Measurements from ENCODE around the gene SNAPC4.

The SNAPC4 gene

DNA sequence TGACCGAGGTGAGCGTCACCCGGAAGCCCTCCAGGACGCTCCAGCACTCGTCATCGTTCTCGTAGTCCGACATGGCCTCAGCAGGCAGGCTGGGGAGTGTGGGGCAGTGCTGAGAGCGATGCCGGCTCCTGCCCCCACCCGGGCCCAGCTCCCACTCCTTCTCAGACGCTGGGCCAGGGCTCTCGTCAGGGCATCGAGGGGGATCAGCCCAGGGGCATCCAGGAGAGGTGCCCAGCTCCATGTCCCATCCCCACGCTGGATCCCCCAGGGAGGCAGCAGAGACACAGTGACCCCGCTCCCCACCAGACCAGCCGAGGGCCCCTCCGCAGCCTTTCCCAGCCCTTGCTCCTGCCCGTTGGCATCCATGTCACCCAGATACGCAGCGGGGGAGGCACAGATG, 28.0 kb downstream of the SNAPC4 start:
- no peak for DNase-seq

DNA sequence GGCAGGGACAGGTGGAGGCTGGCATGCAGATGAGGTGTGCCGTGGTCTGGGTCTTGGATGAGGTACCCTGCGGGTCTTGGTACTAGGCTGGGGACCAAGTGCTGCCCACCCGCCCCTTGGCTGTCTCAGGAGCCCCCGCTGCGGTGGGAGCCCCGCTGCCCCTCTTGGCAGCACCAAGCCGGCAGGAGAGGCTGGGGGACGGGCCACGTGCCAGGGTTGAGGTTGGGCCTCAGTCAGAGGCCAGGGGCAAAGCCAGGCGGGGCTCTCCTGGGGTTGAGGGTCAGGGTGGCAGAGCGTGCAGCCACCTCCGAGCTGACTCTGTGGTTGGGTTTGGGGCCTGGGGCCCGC, 28.5 kb downstream of the SNAPC4 start:
- no peak for DNase-seq

- DNase-seq: no peak
These were observed 29.1 kb downstream of the SNAPC4 start for GRCh38 chr9:136370687-136371532.

DNA sequence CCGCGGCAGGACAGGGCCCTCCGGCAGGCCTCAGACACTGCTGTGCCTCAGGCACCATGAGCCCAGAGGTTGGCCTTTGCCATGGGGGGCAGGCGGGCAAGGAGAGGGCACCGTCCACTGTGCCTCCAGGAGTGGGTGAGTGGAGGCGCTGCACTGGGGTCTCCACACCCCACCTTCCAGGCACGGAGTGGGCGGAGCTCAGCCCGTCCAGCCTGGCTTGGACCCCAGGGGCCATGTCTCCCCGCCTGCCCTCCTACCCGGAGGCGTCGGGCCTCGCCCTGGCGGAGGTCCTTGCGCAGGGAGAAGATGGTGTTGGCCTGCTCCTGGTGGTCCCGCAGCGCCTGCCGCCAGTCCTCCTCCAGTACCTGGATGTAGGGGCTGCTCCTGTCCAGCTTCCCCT, 29.9 kb downstream of the SNAPC4 start:
- no peak for DNase-seq

DNA sequence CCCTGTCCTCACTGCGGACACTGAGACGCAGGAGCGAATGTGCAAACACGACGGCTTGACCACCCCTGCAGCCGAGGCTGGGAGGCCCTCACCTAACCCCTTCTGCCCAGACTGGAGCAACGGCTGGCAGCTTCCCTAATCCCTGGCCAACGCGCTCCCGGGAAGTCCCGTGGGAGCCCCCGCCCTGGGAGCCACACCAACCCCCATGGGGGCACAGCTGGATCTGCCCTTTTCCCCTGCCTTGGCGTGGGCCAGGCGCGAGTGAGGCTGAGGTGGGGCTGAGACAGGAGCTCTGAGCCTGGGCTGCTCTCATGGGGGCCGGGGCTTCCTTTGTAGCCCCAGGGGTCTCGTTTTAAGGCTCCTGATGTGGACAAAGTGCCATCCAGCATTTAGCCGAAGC, 31.8 kb downstream of the SNAPC4 start:
- no peak for DNase-seq

DNA sequence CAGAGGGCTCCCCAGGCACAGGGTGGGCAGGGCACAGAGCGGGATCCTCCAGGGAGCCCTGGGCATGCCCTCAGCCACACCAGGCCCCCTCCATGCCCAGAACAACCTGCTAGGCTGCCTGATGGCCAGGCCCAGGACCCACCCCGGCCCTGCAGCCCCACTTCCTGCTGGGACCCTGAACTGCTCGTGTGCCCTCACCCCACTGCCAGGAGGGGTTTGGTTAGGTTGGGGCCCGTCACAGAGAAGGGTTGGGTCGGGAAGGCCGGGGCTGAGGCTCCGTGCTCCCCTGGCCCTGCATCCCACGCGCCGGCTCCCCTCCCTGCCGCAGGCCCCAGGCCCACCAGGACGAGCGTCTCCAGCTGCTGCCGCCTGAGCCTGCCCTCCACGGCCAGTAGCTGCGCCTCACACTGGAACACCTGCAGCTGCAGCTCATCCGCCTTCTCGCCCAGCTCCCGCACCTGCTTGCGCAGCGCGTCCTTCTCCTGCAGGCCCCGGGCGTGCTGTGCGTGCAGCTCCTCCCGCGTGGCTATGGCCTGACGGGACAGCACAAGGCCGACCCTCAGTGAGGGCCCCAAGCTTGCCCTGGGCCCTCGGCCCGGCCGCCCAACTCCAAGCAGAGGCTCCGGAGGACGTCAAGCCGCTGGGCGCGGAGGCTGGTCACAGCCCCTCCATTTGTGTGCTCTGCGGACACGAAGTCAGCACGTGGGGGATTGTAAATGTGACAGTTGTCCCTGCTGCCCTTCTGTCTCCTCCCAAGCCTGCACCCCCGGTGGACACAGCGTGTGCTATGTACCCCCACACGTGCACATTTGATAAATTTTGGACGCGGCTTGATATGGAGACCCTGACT, 32.4 kb downstream of the SNAPC4 start:
- no peak for DNase-seq

GRCh38 chr9:136366826-136367225, 33.1 kb downstream of the SNAPC4 start:
- no peak for DNase-seq

GRCh38 chr9:136365775-136366222, 34.2 kb downstream of the SNAPC4 start:
- no peak for DNase-seq

DNA sequence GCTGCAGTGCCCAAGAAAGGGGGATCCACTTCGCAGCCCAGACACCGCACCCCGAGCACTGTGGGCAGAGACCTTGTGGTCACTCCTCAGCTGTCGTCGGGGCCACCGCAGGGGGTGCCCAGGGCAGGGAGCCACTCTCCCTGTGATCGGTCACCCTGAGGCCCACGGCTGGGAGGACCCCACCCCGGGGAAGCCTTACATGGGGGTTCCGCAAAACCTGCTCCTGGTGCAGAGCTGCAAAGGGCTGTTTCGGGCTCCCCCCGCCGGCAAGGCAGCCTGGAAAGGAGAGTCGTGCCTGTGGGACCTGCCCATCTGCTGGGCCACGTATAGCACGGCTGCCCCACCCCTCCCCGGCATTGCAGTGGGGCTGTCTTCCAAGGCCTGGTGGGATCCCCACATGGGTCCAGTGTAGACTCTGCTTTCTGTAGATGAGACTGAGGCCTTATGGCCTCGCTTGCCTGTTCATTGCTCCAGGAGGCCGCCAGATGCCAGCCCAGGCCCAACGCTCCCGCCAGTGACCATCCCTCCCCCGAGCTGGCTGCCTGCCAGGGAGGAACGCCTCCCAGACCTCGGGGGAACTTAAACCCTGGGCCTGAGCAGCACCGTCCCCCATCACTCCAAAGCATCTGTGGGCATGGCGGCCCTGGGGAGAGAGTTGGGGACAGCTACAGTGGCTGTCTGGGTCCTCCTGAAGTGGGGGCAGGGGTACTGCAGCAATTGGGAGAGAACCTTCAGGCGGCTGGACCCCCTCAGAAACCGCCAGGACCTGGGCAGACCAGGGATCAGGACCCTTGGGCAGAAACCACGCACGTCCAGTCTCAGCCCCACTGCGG, 34.8 kb downstream of the SNAPC4 start:
- DNase-seq: no peak

DNA sequence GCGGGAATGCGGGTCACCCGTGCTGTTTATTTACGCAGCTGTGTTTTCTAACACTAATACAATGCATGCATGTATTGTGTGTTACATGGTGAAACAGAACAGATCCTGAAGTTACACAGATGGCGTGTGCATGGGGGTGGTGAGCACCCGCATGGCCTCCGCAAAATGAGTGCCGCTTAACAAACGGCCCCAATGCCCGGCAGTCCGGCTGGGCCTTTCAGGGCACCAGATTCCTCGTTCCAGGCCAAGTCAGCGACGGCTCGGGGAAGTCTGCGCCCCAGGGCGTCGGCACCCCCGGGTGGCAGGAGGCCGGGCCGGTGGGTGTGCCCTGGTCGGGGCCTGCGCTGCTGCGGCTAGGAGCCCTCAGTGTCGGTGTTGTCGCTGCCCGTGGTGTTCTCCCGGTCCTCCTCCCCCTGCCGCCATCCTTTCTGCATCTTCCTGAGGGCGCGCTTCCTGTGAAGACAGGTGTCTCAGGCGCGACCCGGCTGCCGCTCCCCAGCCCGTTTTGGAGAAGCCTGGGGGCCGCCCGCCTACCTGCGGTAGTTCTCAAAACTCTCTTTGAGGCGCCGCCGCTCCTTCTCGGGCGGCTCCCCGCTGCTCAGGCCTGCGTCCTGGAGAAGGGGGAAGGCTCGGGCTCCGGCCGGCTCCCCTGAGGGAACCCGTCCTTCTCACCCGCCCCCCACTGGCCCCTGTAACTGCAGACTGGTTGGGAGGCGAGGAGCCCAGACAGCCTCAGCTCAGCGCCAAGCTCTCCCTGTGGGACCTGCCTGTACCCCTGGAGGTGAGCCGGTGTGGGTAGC, 35.8 kb downstream of the SNAPC4 start:
- DNase-seq: no peak

DNA sequence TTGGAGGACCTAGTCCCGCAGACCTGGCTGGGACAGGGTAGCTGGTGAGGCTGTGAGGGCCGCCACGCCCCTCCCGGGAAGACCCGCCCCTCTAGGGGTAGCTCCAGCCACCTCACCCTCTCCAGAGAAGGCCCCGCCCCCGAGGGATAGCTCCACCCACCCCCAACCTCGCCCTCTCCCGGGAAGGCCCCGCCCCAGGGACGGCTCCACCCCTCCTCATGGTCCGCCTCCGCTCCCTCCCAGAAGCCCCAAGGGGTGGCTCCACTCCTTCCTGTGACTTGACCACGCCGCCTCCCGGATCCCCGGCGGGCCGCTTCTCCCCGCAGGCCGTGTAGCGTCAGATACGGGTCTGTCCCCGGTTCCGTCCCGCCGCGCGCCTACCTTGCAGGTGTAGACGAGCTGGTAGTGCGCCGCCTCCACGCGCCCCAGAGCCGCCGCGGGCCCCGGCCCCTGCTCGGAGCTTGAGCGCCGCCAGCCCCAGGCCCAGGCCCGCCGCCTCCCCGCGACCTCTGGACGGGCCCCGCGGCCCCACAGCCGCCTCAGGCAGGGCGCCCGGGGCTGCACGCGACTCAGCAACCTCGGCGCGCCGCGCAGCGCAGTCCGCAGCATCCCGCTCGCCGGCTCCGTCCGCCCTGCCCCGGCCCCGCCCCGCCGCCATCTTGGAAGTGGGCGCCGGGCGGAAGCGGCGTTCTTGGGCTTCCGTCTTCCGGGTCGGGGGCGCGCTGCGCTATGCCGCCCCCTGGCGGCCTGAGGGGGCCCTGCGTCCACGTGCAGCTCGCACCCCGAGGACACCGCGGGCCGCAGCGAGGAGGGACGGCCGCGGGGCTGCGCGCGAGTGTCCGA, 36.6 kb downstream of the SNAPC4 start, which contains the start of gene DNLZ:
TSS of gene DNLZ (minus strand) at position 639 of the 843 bp plus-strand sequence. CDS start at position 609, 30 bp downstream.
- DNase-seq: peak; percentile 78

- DNase-seq: no peak
These were observed 37.6 kb downstream of the SNAPC4 start for GRCh38 chr9:136362450-136362784.

GRCh38 chr9:136361754-136362449, 38.1 kb downstream of the SNAPC4 start:
- no peak for DNase-seq

DNA sequence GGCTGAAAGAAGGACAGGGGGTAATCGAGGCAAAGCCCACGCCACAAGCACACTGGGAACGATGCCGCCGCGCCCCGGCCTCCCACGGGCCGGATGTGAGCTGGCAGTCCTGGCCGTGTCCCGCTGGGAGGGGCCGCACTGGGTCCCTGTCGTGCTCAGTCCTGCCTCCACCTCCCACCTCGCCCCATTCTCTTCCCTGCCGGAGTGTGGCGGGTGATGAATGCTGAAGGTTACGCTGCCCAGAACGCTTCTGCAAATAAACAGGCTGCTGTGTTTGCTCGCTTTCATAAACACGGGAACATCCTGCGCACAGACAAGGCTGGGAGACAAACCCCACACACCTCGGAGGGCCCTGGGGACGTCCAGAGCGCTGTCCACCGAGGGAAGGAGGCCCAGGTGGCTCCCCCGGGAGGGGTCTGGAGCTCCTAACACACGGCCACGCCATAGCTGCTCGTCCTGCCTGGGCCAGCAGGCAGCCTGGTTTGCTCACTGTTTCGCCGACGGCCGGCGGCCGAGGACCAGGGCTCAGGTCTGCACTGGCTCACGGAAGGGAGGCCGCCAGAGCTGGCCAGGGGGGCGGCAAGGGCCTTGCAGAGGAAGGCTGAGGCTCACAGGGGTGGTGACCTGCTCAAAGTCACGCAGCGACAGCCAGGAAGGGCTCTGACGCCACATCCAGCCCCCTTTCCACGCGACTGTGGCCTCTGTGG, 38.8 kb downstream of the SNAPC4 start:
- DNase-seq: no peak

- DNase-seq: no peak
These were observed 39.9 kb downstream of the SNAPC4 start for GRCh38 chr9:136359774-136360718.

- DNase-seq: no peak
These were observed 41.1 kb downstream of the SNAPC4 start for GRCh38 chr9:136358888-136359287.

- DNase-seq: no peak
These were observed 42.0 kb downstream of the SNAPC4 start for GRCh38 chr9:136358016-136358415.

- DNase-seq: no peak
These were observed 42.7 kb downstream of the SNAPC4 start for GRCh38 chr9:136357202-136357725.
